B cell (primary cell): Measurements from ENCODE around the gene RBPJ. TPM values are rescaled to one million over a fixed set of nuclear protein-coding genes. Genes with fewer than 3 reads are reported as not detected.

Source experiments
- ATAC-seq: fragments of 200-7000 bp; cut with Tn5 transposase; one replicate; pipeline ENCODE4 v1.10.0; 2021; ENCODE audit warnings: low read depth, mild to moderate bottlenecking, moderate number of reproducible peaks, moderate library complexity
- CTCF ChIA-PET: fragments of 350-600 bp; sonication (Branson Sonifier 250); formaldehyde crosslinking; loops from one replicate; lab custom pipeline; 2021; ENCODE audit warnings: antibody characterized with exemption, inconsistent platforms; lab: Charles Lee
- POLR2A ChIA-PET: fragments of 350-600 bp; sonication (Branson Sonifier 250); formaldehyde crosslinking; loops from one replicate; lab custom pipeline; 2021; ENCODE audit warnings: antibody characterized with exemption; lab: Charles Lee
- DNase-seq: peaks from one replicate; pipeline ENCODE4 v3.0.0; 2013
- H2AFZ ChIP-seq: 2 replicates; pipeline ENCODE4 v1.6.1; 2012; ENCODE audit warnings: mild to moderate bottlenecking, low read depth, low read length; ENCODE audit not compliant: insufficient read depth, poor library complexity, severe bottlenecking
- H3K27ac ChIP-seq, 2 donors: 1 replicate in 1 of 2; 2 replicates in 1 of 2; pipeline ENCODE4 v1.5.1; 2012 to 2013; ENCODE audit warnings: low read length in 2 of 2, mild to moderate bottlenecking in 2 of 2, moderate library complexity in 1 of 2
- H3K27me3 ChIP-seq, 4 experiments: fragments of 200-600 bp in 1 of 4; sonication (generic) in 1 of 4; replicated peaks in 1 of 4; 1 replicate in 2 of 4; 2 replicates in 2 of 4; pipeline versions ENCODE4 v1.6.1 to v1.7.0; 2013 to 2016; ENCODE audit warnings: low read length in 3 of 4, mild to moderate bottlenecking in 2 of 4, mixed read lengths in 1 of 4, moderate library complexity in 1 of 4; ENCODE audit not compliant: insufficient read depth in 4 of 4, control insufficient read depth in 3 of 4; ENCODE audit errors: control extremely low read depth in 1 of 4
- H3K36me3 ChIP-seq, 2 experiments: replicated peaks in 1 of 2; 1 replicate in 1 of 2; 2 replicates in 1 of 2; pipeline versions ENCODE4 v1.6.1 to v1.7.1; 2013; ENCODE audit warnings: low read length in 1 of 2; ENCODE audit not compliant: insufficient read depth in 2 of 2, control insufficient read depth in 1 of 2; ENCODE audit errors: control extremely low read depth in 1 of 2, extremely low read depth in 1 of 2
- H3K4me1 ChIP-seq, 2 donors: fragments of 200-600 bp in 1 of 2; sonication (generic) in 1 of 2; 1 replicate in 1 of 2; 2 replicates in 1 of 2; pipeline versions ENCODE4 v1.5.1 to v1.6.1; 2013 to 2017; ENCODE audit warnings: low read length in 2 of 2; ENCODE audit not compliant: control insufficient read depth in 2 of 2, insufficient read depth in 2 of 2
- H3K4me2 ChIP-seq: replicated peaks from 2 replicates; pipeline ENCODE3; 2012; ENCODE audit warnings: mild to moderate bottlenecking, low read depth, low read length; ENCODE audit not compliant: poor library complexity, severe bottlenecking
- H3K4me3 ChIP-seq, 5 experiments: fragments of 200-600 bp in 1 of 5; sonication (generic) in 1 of 5; 1 replicate in 3 of 5; 2 replicates in 2 of 5; pipeline versions ENCODE4 v1.5.1 to v1.7.0; 2011 to 2016; ENCODE audit warnings: low read length in 4 of 5, mild to moderate bottlenecking in 4 of 5, low read depth in 2 of 5, control low read depth in 1 of 5, moderate library complexity in 1 of 5; ENCODE audit not compliant: insufficient read depth in 1 of 5; ENCODE audit errors: control extremely low read depth in 1 of 5, extremely low read depth in 1 of 5
- H3K79me2 ChIP-seq: fragments of 200-600 bp; sonication (generic); one replicate; pipeline ENCODE4 v1.6.0; 2016; ENCODE audit warnings: low read length; ENCODE audit not compliant: control insufficient read depth, insufficient read depth
- H3K9ac ChIP-seq: fragments of 200-600 bp; sonication (generic); 2 replicates; pipeline ENCODE4 v1.6.1; 2017; ENCODE audit warnings: mild to moderate bottlenecking, low read length, moderate library complexity
- H3K9me3 ChIP-seq, 3 donors: one replicate each; pipeline versions ENCODE4 v1.6.1 to v1.7.1; 2013; ENCODE audit warnings: low read length in 2 of 3; ENCODE audit not compliant: control insufficient read depth in 2 of 3, insufficient read depth in 1 of 3; ENCODE audit errors: control extremely low read depth in 1 of 3
- H4K20me1 ChIP-seq: 2 replicates; pipeline ENCODE4 v1.6.0; 2012; ENCODE audit warnings: mild to moderate bottlenecking, low read length; ENCODE audit not compliant: insufficient read depth, control insufficient read depth, poor library complexity, severe bottlenecking
- H3K27ac Mint-ChIP-seq: one replicate; pipeline ENCODE4 v1.8.0; 2021; ENCODE audit warnings: mixed read lengths
- H3K27me3 Mint-ChIP-seq: one replicate; pipeline ENCODE4 v1.8.0; 2021; ENCODE audit warnings: mixed read lengths
- H3K4me1 Mint-ChIP-seq: one replicate; pipeline ENCODE4 v1.8.0; 2021; ENCODE audit warnings: mixed read lengths
- H3K4me3 Mint-ChIP-seq: one replicate; pipeline ENCODE4 v1.8.0; 2021; ENCODE audit warnings: mixed read lengths
- H3K9me3 Mint-ChIP-seq: one replicate; pipeline ENCODE4 v1.8.0; 2022; ENCODE audit warnings: mixed read lengths; ENCODE audit not compliant: insufficient read depth
- CTCF ChIP-seq: fragments of 200-600 bp; IDR thresholded peaks from one replicate; pipeline ENCODE4 v1.8.0; 2022; ENCODE audit warnings: antibody characterized with exemption, mild to moderate bottlenecking
- EZH2 ChIP-seq: IDR thresholded peaks from 2 replicates; pipeline ENCODE4 v1.6.1; 2012; ENCODE audit warnings: borderline replicate concordance, low read depth, mild to moderate bottlenecking, moderate library complexity, low read length; ENCODE audit not compliant: insufficient read depth, poor library complexity, severe bottlenecking
- WGBS: methylation state at CpG from one replicate; pipeline ENCODE4 v1.1.5; 2013; ENCODE audit warnings: missing lambda C conversion rate; ENCODE audit not compliant: insufficient coverage; 5-methylcytosine and 5-hydroxymethylcytosine counted together
- intact Hi-C: fragments of 100-400 bp; cut with micrococcal nuclease; formaldehyde crosslinking; loops from one replicate; pipeline ENCODE4 v1.10.0; 2022
- polyA plus RNA-seq: library from polyadenylated mRNA; depleted of rRNA; stranded (reverse); fragments of >200 nt; gene quantifications from 2 replicates; pipeline ENCODE4 v1.2.3, GENCODE V29; 2012
- total RNA-seq, 2 donors: library from RNA; stranded (reverse); fragments of 120-200 nt in 1 of 2; gene quantifications; 1 replicate in 1 of 2; 2 replicates in 1 of 2; pipeline versions ENCODE4 v1.2.3 to v1.2.4, GENCODE V29; 2013 to 2022

Gene RBPJ
- total and polyA plus RNA-seq, 2 donors (not counting 1 experiment from before 2014, with no cell fraction given), result 10.6 to 50.1 TPM

- no peaks in the 10 kb centered on the region for H3K9me3 Mint-ChIP-seq
- no CpG with 5 or more reads among the region's 1 CpG for WGBS
- CTCF ChIA-PET, result no interaction called here
Observed at GRCh38 chr4:26471890-26472289, 151.1 kb downstream of the RBPJ start.

DNA sequence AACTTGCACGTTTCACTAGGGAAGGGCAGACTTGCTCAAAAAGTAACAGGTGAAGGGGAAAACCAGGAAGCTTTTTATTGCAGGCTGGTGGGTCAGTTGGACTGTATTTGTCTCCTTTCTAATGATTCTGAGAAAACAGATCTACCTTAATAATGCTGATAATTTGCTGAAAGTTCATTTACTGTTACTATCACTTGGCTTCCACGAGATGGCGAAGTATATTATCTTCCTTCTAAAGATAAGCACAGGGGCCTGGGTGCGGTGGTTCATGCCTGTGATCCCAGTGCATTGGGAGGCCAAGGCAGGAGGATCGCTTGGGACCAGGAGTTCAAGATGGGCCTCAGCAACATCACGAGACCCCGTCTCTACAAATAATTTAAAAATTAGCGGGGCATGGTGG, 153.1 kb downstream of the RBPJ start:
- POLR2A ChIA-PET, result no interaction called here
- no peak for TF ChIP-seq CTCF
- no peak for TF ChIP-seq EZH2
- no peak overlapping the region for H3K27ac Mint-ChIP-seq

More at GRCh38 chr4:26471890-26472289, 151.1 kb downstream of the RBPJ start:
- Histone ChIP-seq H3K36me3 (no peaks in the 10 kb centered on the region), H3K27me3 (peaks cover 0 to 5% (median 0%) of the 10 kb centered on the region in 4 experiments), H3K27ac (no peak overlapping the region), H4K20me1 (no peaks in the 10 kb centered on the region), H3K4me1 (no peaks in the 10 kb centered on the region), H3K4me2 (no peak overlapping the region), H3K79me2 (no peaks in the 10 kb centered on the region), H3K9me3 (peaks cover 0 to 3% (median 2%) of the 10 kb centered on the region in 3 donors), H3K9ac (no peak overlapping the region), H2AFZ (no peak overlapping the region), H3K4me3 (no peak overlapping the region)
- ATAC-seq, result no peak
- POLR2A ChIA-PET, result no interaction called here
- peaks cover 20% of the 10 kb centered on the region for H3K27me3 Mint-ChIP-seq
- intact Hi-C loops, result no loop called here
- no peak overlapping the region for H3K4me3 Mint-ChIP-seq
- no peak for DNase-seq
- H3K4me1 Mint-ChIP-seq, result no peaks in the 10 kb centered on the region
- no peak overlapping the region for H3K27ac Mint-ChIP-seq
- TF ChIP-seq EZH2 (no peak), CTCF (no peak)

More for the DNA sequence above, 153.1 kb downstream of the RBPJ start:
- WGBS, result 90% methylated on average over 5 of the region's 8 CpGs
- Histone ChIP-seq H3K36me3 (no peaks in the 10 kb centered on the region), H3K4me3 (no peak overlapping the region), H3K27ac (no peak overlapping the region), H4K20me1 (no peaks in the 10 kb centered on the region), H3K9ac (no peak overlapping the region), H3K79me2 (no peaks in the 10 kb centered on the region), H3K4me1 (no peaks in the 10 kb centered on the region), H2AFZ (no peak overlapping the region), H3K27me3 (peaks cover 0 to 4% (median 0%) of the 10 kb centered on the region in 4 experiments), H3K4me2 (no peak overlapping the region), H3K9me3 (peaks cover 0 to 3% (median 2%) of the 10 kb centered on the region in 3 donors)
- Mint-ChIP-seq H3K27me3 (peaks cover 19% of the 10 kb centered on the region), H3K9me3 (no peaks in the 10 kb centered on the region), H3K4me3 (no peak overlapping the region), H3K4me1 (no peaks in the 10 kb centered on the region)
- intact Hi-C loops, result no loop called here
- CTCF ChIA-PET, result interaction anchor here (0.9 to 1.3 kb wide), 2 partner anchors 536 to 574 kb away, joined by 3 read pairs; no protein-coding TSS in a partner anchor
- no peak for DNase-seq
- ATAC-seq, result no peak
